ENCODE data around the gene FAM81A.
A peak's percentile ranks its signal among the peaks of the same experiment; 100 is the strongest.

FAM81A gene

GRCh38 chr15:59541750-59542149 lies 103.8 kb downstream of the FAM81A start:
- TF ChIP-seq, protein P1, sequence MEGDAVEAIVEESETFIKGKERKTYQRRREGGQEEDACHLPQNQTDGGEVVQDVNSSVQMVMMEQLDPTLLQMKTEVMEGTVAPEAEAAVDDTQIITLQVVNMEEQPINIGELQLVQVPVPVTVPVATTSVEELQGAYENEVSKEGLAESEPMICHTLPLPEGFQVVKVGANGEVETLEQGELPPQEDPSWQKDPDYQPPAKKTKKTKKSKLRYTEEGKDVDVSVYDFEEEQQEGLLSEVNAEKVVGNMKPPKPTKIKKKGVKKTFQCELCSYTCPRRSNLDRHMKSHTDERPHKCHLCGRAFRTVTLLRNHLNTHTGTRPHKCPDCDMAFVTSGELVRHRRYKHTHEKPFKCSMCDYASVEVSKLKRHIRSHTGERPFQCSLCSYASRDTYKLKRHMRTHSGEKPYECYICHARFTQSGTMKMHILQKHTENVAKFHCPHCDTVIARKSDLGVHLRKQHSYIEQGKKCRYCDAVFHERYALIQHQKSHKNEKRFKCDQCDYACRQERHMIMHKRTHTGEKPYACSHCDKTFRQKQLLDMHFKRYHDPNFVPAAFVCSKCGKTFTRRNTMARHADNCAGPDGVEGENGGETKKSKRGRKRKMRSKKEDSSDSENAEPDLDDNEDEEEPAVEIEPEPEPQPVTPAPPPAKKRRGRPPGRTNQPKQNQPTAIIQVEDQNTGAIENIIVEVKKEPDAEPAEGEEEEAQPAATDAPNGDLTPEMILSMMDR (IDR thresholded peaks at IDR 0.05; ENCODE audit: borderline replicate concordance, control extremely low read depth, extremely low read depth, insufficient read depth, missing control alignments), result no peak
- DNase-seq (ENCODE audit: low spot score), result no peak
- in situ Hi-C loops (cut with MboI; ENCODE audit: low sequenced_read_pairs, unreplicated experiment), result loop anchor here (10.0 kb wide), 1 partner anchor 83 kb away; no protein-coding TSS in a partner anchor

- DNase-seq (ENCODE audit: low spot score), result peak; percentile 60
- TF ChIP-seq, protein P1 (IDR thresholded peaks at IDR 0.05; ENCODE audit: borderline replicate concordance, control extremely low read depth, extremely low read depth, insufficient read depth, missing control alignments), result no peak
- in situ Hi-C loops (cut with MboI; ENCODE audit: low sequenced_read_pairs, unreplicated experiment), result loop anchor here (10.0 kb wide), 1 partner anchor 81 kb away; no protein-coding TSS in a partner anchor
Observed at GRCh38 chr15:59543721-59544547, 105.9 kb downstream of the FAM81A start.

DNA sequence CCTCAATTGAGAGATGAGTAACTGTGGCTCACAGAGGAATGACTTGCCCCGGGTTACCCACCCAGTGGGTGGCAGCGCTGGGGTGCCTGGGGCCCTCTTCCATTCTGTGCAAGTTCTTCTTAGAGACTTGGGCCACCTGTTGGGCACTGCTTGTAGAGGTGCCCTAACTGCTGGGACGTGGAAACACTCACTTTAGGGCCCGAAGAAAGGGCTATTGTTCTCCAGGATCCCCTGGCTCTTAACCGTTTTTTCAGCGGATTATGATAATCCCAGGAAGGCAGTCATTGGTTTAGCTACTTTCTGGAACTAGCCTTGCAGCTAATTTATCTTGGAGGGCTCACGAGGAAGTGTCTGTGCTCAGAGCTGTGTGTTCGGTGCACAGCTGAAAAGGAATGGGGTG lies 107.6 kb downstream of the FAM81A start:
- no peak for DNase-seq (ENCODE audit: low spot score)
- TF ChIP-seq, protein P1 (IDR thresholded peaks at IDR 0.05; ENCODE audit: borderline replicate concordance, control extremely low read depth, extremely low read depth, insufficient read depth, missing control alignments), result no peak
- in situ Hi-C loops (cut with MboI; ENCODE audit: low sequenced_read_pairs, unreplicated experiment), result loop anchor here (10.0 kb wide), 1 partner anchor 79 kb away; no protein-coding TSS in a partner anchor

- in situ Hi-C loops (cut with MboI; ENCODE audit: low sequenced_read_pairs, unreplicated experiment), result loop anchor here (10.0 kb wide), 1 partner anchor 76 kb away; no protein-coding TSS in a partner anchor
- TF ChIP-seq, protein P1 (IDR thresholded peaks at IDR 0.05; ENCODE audit: borderline replicate concordance, control extremely low read depth, extremely low read depth, insufficient read depth, missing control alignments), result no peak
- no peak for DNase-seq (ENCODE audit: low spot score)
Observed at GRCh38 chr15:59548501-59549226, 110.7 kb downstream of the FAM81A start.

DNA sequence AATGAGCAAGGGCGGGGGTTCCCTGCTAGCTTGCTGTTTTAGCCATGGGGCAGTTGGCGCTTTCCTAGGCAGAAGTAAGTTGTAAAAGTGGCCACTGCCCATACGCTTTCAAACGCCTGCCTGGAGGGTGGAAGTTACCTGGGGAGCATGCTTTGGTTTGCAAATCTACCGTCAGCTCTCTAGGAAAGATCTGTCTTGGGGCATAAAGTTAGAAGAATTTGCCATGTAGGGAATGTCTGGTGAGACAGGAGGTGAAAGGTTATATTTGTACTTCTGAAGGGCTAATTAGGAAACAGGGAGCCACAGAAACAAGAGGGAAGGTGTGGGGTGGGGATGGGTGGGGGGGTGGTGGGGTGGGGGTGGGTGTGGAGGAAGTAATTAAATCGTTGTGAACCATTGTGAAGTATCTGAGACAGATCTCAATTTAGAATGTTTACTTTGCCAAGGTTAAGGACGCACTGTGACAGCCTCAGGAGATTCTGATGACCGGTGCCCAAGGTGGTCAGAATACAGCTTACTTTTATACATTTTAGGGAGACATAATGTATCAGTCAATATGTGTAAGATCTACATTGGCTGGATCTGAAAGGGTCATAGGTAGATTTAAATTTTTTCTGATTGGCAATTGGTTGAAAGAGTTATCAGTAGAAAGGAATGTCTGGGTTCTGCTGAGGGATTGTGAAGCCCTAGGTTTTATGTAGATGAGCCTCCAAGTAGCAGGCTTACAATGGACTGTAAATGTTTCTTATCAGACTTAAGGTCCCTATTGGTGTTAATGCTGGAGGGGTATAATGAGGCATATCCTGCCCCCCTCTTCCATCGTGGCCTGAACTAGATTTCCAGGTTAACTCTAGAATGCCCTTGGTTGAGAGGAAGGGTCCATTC lies 111.6 kb downstream of the FAM81A start:
- TF ChIP-seq, protein P1 (IDR thresholded peaks at IDR 0.05; ENCODE audit: borderline replicate concordance, control extremely low read depth, extremely low read depth, insufficient read depth, missing control alignments), result no peak
- in situ Hi-C loops (cut with MboI; ENCODE audit: low sequenced_read_pairs, unreplicated experiment), result loop anchor here (10.0 kb wide), 1 partner anchor 75 kb away; no protein-coding TSS in a partner anchor
- DNase-seq (ENCODE audit: low spot score), result no peak

GRCh38 chr15:59550530-59550929 lies 112.5 kb downstream of the FAM81A start:
- in situ Hi-C loops (cut with MboI; ENCODE audit: low sequenced_read_pairs, unreplicated experiment), result no loop called here
- TF ChIP-seq, protein P1 (IDR thresholded peaks at IDR 0.05; ENCODE audit: borderline replicate concordance, control extremely low read depth, extremely low read depth, insufficient read depth, missing control alignments), result no peak
- no peak for DNase-seq (ENCODE audit: low spot score)
